OCI-LY3 (cell line): Measurements from ENCODE around the gene FAM151A.

Source experiments
- H2AFZ ChIP-seq: fragments of 200-600, 300-600 bp; shearing (Covaris generic); 2 replicates; pipeline ENCODE4 v1.6.0; 2014; ENCODE audit warnings: antibody characterized with exemption, low read depth, low read length
- H3K27ac ChIP-seq: fragments of 200-600, 300-600 bp; sonication (generic); 2 replicates; pipeline ENCODE4 v1.5.1; 2014; ENCODE audit warnings: mild to moderate bottlenecking, low read length, moderate library complexity, mixed read lengths
- H3K27me3 ChIP-seq: fragments of 200-600, 300-600 bp; sonication (generic); 2 replicates; pipeline ENCODE4 v1.6.1; 2014; ENCODE audit warnings: low read depth, low read length, mixed read lengths
- H3K36me3 ChIP-seq: fragments of 200-600, 300-600 bp; sonication (generic); replicated peaks from 2 replicates; pipeline ENCODE3; 2014; ENCODE audit warnings: low read depth, low read length, mixed read lengths
- H3K4me1 ChIP-seq: fragments of 300-600, 200-600 bp; sonication (generic); 2 replicates; pipeline ENCODE4 v1.6.1; 2014; ENCODE audit warnings: low read length, mixed read lengths
- H3K4me2 ChIP-seq: fragments of 200-600, 300-600 bp; sonication (generic); 2 replicates; pipeline ENCODE4 v1.6.1; 2014; ENCODE audit warnings: low read length, mixed read lengths
- H3K4me3 ChIP-seq: fragments of 300-600, 200-600 bp; sonication (generic); 2 replicates; pipeline ENCODE4 v1.5.1; 2014; ENCODE audit warnings: antibody characterized with exemption, mild to moderate bottlenecking, low read length, moderate library complexity
- H3K79me2 ChIP-seq: fragments of 300-600, 200-600 bp; shearing (Covaris generic); 2 replicates; pipeline ENCODE4 v1.6.1; 2014; ENCODE audit warnings: mild to moderate bottlenecking, low read length, mixed read lengths
- H3K9ac ChIP-seq: fragments of 300-600, 200-600 bp; shearing (Covaris generic); 2 replicates; pipeline ENCODE4 v1.6.0; 2014; ENCODE audit warnings: mild to moderate bottlenecking, low read length, moderate library complexity
- H3K9me3 ChIP-seq: fragments of 200-600, 300-600 bp; shearing (Covaris generic); 2 replicates; pipeline ENCODE4 v1.6.1; 2014; ENCODE audit warnings: low read length, mixed read lengths; ENCODE audit not compliant: insufficient read depth
- H4K20me1 ChIP-seq: fragments of 200-600, 300-600 bp; sonication (generic); 2 replicates; pipeline ENCODE4 v1.6.1; 2016; ENCODE audit warnings: low read length, mixed read lengths; ENCODE audit not compliant: insufficient read depth
- EZH2phosphoT487 ChIP-seq: fragments of 200-600 bp; shearing (Covaris generic); IDR thresholded peaks from 2 replicates; pipeline ENCODE4 v1.6.1; 2018; ENCODE audit warnings: antibody characterized with exemption, mixed run types, low read depth
- TF ChIP-seq, protein P1 (sequence below): fragments of 200-600, 300-600 bp; sonication (generic); IDR thresholded peaks from 2 replicates; pipeline ENCODE4 v1.5.1; 2014; ENCODE audit warnings: antibody characterized with exemption, low read length, low read depth

Gene FAM151A

DNA sequence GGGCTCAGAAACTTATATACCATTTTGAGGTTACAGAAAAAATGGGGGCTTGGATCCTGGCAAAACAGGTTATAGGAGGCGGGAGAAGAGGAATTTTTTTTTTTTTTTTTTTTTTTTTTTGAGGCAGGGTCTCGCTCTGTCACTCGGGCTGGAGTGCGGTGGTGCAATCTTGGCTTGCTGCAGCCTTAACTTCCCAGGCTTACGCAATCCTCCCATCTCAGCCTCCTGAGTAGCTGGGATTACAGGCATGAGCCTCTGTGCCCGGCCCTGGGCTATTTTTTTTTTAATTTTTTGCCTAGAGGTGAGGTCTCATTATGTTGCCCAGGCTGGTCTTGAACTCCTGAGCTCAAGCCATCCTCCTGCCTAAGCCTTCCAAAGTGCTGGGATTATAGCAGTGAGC is 43.0 kb upstream of the FAM151A start:
- Histone ChIP-seq H3K36me3 (no peaks in the 10 kb centered on the region), H3K4me3 (no peak overlapping the region), H3K4me1 (no peaks in the 10 kb centered on the region), H2AFZ (no peak overlapping the region), H3K9ac (no peak overlapping the region), H3K27ac (no peak overlapping the region), H3K9me3 (no peaks in the 10 kb centered on the region), H3K4me2 (no peak overlapping the region), H4K20me1 (no peaks in the 10 kb centered on the region), H3K27me3 (no peaks in the 10 kb centered on the region), H3K79me2 (no peaks in the 10 kb centered on the region)
- TF ChIP-seq, protein P1, sequence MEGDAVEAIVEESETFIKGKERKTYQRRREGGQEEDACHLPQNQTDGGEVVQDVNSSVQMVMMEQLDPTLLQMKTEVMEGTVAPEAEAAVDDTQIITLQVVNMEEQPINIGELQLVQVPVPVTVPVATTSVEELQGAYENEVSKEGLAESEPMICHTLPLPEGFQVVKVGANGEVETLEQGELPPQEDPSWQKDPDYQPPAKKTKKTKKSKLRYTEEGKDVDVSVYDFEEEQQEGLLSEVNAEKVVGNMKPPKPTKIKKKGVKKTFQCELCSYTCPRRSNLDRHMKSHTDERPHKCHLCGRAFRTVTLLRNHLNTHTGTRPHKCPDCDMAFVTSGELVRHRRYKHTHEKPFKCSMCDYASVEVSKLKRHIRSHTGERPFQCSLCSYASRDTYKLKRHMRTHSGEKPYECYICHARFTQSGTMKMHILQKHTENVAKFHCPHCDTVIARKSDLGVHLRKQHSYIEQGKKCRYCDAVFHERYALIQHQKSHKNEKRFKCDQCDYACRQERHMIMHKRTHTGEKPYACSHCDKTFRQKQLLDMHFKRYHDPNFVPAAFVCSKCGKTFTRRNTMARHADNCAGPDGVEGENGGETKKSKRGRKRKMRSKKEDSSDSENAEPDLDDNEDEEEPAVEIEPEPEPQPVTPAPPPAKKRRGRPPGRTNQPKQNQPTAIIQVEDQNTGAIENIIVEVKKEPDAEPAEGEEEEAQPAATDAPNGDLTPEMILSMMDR, result no peak
- no peak for TF ChIP-seq EZH2phosphoT487

DNA sequence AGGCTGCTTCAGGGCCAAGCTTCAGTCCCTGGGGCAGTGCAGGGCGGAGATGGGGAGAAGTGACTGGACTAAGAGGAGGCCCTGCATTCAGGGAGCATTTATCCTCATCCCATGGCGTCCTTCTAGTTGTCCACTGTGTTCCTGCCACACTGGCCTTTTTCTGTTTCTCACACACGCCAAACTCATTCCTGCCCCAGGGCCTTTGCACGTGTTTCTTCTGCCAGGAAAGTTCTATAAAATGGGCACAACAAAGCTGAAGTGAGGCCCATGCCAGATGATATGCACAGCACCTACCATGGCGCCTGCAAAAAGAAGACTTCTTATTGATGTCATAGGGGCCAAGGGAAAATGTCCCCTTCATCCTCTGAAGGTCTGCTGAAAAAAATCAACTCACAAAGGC is 42.5 kb upstream of the FAM151A start:
- no peak overlapping the region for H3K4me3 ChIP-seq
- no peak overlapping the region for H3K9ac ChIP-seq
- H3K4me1 ChIP-seq, result no peaks in the 10 kb centered on the region
- H4K20me1 ChIP-seq, result no peaks in the 10 kb centered on the region
- TF ChIP-seq EZH2phosphoT487, result no peak
- TF ChIP-seq, protein P1, result no peak
- H3K4me2 ChIP-seq, result no peak overlapping the region
- H3K79me2 ChIP-seq, result no peaks in the 10 kb centered on the region
- no peak overlapping the region for H2AFZ ChIP-seq
- H3K27me3 ChIP-seq, result no peaks in the 10 kb centered on the region
- H3K9me3 ChIP-seq, result no peaks in the 10 kb centered on the region
- H3K36me3 ChIP-seq, result no peaks in the 10 kb centered on the region
- no peak overlapping the region for H3K27ac ChIP-seq

GRCh38 chr1:54664364-54664763 is 41.0 kb upstream of the FAM151A start:
- no peak overlapping the region for H3K9ac ChIP-seq
- no peaks in the 10 kb centered on the region for H3K27me3 ChIP-seq
- no peaks in the 10 kb centered on the region for H3K79me2 ChIP-seq
- no peaks in the 10 kb centered on the region for H3K9me3 ChIP-seq
- H3K36me3 ChIP-seq, result no peaks in the 10 kb centered on the region
- H3K4me3 ChIP-seq, result no peak overlapping the region
- no peak for TF ChIP-seq EZH2phosphoT487
- no peaks in the 10 kb centered on the region for H3K4me1 ChIP-seq
- no peak overlapping the region for H3K4me2 ChIP-seq
- H4K20me1 ChIP-seq, result no peaks in the 10 kb centered on the region
- no peak overlapping the region for H3K27ac ChIP-seq
- H2AFZ ChIP-seq, result no peak overlapping the region

DNA sequence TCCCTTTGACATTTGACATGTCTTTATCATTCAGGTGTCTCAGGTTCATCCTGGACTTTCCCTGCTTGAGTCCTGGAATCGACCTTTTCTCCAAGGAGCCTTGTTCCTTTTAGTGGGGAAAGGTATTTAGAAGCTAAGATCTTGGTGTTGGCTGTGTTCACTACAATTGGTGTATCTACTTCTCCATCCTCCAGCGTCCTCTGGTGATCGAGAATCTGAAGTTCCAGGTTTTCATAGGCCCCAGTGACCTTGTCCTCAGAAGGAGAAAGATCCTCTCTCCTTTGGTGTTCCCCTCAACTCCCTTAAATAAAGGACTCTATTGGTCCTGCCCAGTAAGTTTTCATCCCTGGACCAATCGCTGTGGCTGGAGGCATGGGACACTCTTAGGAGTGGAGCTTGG is 40.4 kb upstream of the FAM151A start:
- Histone ChIP-seq H3K27me3 (no peaks in the 10 kb centered on the region), H3K4me3 (no peak overlapping the region), H3K27ac (no peak overlapping the region), H4K20me1 (no peaks in the 10 kb centered on the region), H3K9ac (no peak overlapping the region), H3K36me3 (no peaks in the 10 kb centered on the region), H3K79me2 (no peaks in the 10 kb centered on the region), H3K9me3 (no peaks in the 10 kb centered on the region), H3K4me2 (no peak overlapping the region), H2AFZ (no peak overlapping the region), H3K4me1 (no peaks in the 10 kb centered on the region)
- TF ChIP-seq EZH2phosphoT487, result no peak
- TF ChIP-seq, protein P1, result no peak
